ENCODE measurements around the gene MEGF9. TPM values are rescaled to one million over a fixed set of nuclear protein-coding genes. Genes with fewer than 3 reads are reported as not detected.

MEGF9 gene
- total RNA-seq, 3 donors from 2014 or later: 6.3 to 16.7 (median 9.3) TPM

DNA sequence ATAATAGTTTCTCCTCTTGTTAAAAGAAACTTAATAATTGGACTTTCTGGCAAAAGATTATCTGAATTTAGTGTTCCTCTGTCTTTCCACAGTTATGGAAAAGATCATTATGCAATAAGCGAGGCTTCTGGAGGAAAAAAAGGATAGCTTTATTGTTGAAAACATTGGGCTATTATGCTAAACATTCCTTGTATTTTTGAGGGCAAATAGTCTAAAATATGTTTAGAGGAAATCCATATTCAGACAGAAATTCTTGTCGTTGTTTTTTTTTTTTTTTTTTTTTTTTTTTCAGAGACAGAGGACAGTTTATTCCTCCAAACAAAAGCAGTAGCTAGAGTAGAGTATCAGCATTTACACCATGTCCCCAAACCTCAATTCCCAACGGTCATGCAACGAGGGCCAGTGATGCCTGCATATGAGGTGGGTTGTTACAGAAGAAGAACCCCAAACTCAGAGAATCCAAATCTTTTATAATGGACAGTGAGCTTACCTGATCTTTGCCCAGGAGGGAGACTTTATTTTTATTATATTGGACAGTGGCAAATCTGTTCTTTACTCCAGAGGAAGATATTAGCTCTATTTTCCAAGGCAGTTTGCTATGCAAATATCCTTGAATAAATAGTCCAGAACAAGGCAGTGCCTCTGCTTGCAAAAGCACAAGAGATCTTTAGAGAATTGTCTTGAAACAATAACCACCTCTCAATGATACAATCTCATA lies 85.9 kb downstream of the MEGF9 start:
- Histone ChIP-seq H3K4me1 (ENCODE audit: low read depth) (no peaks in the 10 kb centered on the region), H3K36me3 (ENCODE audit: low read depth) (no peaks in the 10 kb centered on the region), H3K9me3 (no peaks in the 10 kb centered on the region), H3K4me3 (no peak overlapping the region)
- intact Hi-C loops (cut with DNase I, micrococcal nuclease): no loop called here
- no peak for ATAC-seq
- no peak for DNase-seq
- TF ChIP-seq, protein P1, sequence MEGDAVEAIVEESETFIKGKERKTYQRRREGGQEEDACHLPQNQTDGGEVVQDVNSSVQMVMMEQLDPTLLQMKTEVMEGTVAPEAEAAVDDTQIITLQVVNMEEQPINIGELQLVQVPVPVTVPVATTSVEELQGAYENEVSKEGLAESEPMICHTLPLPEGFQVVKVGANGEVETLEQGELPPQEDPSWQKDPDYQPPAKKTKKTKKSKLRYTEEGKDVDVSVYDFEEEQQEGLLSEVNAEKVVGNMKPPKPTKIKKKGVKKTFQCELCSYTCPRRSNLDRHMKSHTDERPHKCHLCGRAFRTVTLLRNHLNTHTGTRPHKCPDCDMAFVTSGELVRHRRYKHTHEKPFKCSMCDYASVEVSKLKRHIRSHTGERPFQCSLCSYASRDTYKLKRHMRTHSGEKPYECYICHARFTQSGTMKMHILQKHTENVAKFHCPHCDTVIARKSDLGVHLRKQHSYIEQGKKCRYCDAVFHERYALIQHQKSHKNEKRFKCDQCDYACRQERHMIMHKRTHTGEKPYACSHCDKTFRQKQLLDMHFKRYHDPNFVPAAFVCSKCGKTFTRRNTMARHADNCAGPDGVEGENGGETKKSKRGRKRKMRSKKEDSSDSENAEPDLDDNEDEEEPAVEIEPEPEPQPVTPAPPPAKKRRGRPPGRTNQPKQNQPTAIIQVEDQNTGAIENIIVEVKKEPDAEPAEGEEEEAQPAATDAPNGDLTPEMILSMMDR (IDR thresholded peaks at IDR 0.05): no peak

DNA sequence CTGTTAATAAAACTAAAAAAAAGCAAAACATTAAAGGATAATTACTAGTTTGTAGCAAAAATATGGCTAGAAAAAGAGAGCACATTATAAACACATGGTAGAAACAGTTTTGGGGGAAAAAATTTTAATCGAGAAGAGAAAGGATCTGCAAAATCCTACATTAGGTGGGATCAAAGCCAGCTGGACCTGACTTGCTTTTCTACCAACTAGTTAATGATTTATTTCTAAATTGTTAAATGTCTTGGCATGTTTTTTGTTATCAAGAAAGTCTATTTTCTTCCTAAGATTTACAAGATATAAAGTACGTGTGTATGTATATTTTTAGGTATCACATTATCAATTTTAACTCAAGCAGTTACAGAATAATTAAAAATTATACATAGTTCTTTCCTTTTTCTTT lies 87.2 kb downstream of the MEGF9 start:
- no peaks in the 10 kb centered on the region for H3K4me1 ChIP-seq (ENCODE audit: low read depth)
- H3K36me3 ChIP-seq (ENCODE audit: low read depth): no peaks in the 10 kb centered on the region
- no peak overlapping the region for H3K4me3 ChIP-seq
- TF ChIP-seq, protein P1 (IDR thresholded peaks at IDR 0.05): no peak
- DNase-seq (no peak), ATAC-seq (no peak)
- intact Hi-C loops (cut with DNase I, micrococcal nuclease): no loop called here
- H3K9me3 ChIP-seq: no peaks in the 10 kb centered on the region

DNA sequence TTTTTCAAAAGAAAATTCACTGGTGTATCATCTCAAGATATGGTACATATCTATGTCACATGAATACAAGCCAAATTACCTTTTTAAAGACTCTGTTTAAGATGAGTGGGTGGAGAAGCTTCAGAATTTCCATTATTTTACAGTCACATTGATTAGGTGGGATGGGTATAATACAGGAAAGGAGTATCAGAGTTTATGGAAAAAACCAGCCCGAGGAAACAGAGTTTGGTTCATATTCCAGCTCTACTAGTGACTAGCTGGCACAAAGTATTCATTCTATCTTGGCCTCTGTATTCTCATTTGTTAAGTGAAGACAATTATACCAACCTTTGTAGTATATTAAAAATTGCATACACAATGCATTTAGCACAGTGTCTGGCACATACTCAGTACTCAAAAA lies 87.8 kb downstream of the MEGF9 start:
- H3K4me3 ChIP-seq: no peak overlapping the region
- H3K36me3 ChIP-seq (ENCODE audit: low read depth): no peaks in the 10 kb centered on the region
- no peaks in the 10 kb centered on the region for H3K4me1 ChIP-seq (ENCODE audit: low read depth)
- no peaks in the 10 kb centered on the region for H3K9me3 ChIP-seq
- no peak for DNase-seq
- TF ChIP-seq, protein P1 (IDR thresholded peaks at IDR 0.05): no peak
- no peak for ATAC-seq
- intact Hi-C loops (cut with DNase I, micrococcal nuclease): no loop called here

DNA sequence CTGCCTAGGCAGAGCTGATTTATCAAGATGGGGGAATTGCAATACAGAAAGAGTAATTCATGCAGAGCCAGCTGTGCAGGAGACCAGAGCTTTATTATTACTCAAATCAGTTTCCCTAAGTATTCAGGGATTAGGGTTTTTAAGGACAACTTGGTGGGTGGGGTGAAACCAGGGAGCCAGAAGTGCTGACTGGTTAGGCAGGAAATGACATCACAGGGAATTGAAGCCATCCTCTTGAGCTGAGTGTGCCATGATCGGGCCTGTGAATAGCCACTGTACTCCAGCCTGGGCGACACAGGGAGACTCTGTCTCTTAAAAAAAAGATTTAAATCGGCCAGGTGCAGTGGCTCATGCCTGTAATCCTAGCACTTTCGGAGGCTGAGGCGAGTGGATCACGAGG lies 89.0 kb downstream of the MEGF9 start:
- no peak overlapping the region for H3K4me3 ChIP-seq
- no peaks in the 10 kb centered on the region for H3K36me3 ChIP-seq (ENCODE audit: low read depth)
- TF ChIP-seq, protein P1 (IDR thresholded peaks at IDR 0.05): no peak
- no peaks in the 10 kb centered on the region for H3K9me3 ChIP-seq
- intact Hi-C loops (cut with DNase I, micrococcal nuclease): no loop called here
- H3K4me1 ChIP-seq (ENCODE audit: low read depth): no peaks in the 10 kb centered on the region
- ATAC-seq (no peak), DNase-seq (no peak)

DNA sequence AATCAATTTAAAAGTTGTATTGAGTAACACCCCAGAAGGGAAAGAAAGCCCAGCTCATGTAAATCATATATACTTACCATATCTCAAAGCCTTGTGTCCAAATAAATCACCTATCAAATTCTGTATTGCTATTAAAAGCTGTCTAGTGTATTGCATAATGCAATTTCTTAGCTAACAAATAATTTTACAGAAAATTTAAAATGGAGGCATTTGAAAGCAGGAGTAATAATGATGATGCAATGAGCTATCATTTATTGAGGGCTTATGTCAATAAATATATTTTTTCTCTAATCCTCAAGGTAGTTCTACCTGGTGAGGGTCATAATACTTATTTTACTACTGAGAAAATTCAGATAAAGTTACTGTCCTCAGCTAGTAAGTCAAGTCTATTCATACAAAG lies 91.5 kb downstream of the MEGF9 start:
- H3K36me3 ChIP-seq (ENCODE audit: low read depth): no peaks in the 10 kb centered on the region
- intact Hi-C loops (cut with DNase I, micrococcal nuclease): no loop called here
- H3K4me1 ChIP-seq (ENCODE audit: low read depth): no peaks in the 10 kb centered on the region
- TF ChIP-seq, protein P1 (IDR thresholded peaks at IDR 0.05): no peak
- no peak for DNase-seq
- H3K9me3 ChIP-seq: no peaks in the 10 kb centered on the region
- H3K4me3 ChIP-seq: no peak overlapping the region
- ATAC-seq: no peak

DNA sequence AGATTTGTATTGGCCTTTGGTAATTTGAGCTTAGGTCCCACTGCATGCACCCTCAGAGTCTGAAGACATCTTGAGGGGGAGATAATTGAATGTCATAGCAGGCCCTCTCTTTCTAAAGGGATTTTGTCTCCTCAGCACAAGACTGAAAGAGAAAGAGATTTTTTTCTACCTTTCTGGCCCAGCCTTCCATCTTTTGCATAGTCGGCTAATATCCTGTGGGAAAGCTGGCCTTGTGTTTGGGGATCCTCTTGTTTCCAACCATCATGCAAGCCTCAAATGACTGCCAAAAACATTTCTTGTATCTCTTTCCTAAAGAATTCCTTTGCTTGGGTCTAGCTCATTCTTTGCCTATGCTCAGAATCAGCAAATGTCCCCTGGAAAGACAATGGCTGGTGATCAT lies 92.3 kb downstream of the MEGF9 start:
- no peaks in the 10 kb centered on the region for H3K4me1 ChIP-seq (ENCODE audit: low read depth)
- intact Hi-C loops (cut with DNase I, micrococcal nuclease): no loop called here
- no peaks in the 10 kb centered on the region for H3K36me3 ChIP-seq (ENCODE audit: low read depth)
- TF ChIP-seq, protein P1 (IDR thresholded peaks at IDR 0.05): no peak
- no peak for ATAC-seq
- DNase-seq: no peak
- no peak overlapping the region for H3K4me3 ChIP-seq
- H3K9me3 ChIP-seq: no peaks in the 10 kb centered on the region
